ENCODE measurements around the gene ACOX1.

GRCh38 chr17:75950855-75951554 is 28.0 kb downstream of the ACOX1 start:
- no peak for TF ChIP-seq CTCF (tag by site-specific recombination; IDR thresholded peaks at IDR 0.05)
- TF ChIP-seq ZNF707 (tag by site-specific recombination; IDR thresholded peaks at IDR 0.05) = no peak
- TF ChIP-seq, protein P1, sequence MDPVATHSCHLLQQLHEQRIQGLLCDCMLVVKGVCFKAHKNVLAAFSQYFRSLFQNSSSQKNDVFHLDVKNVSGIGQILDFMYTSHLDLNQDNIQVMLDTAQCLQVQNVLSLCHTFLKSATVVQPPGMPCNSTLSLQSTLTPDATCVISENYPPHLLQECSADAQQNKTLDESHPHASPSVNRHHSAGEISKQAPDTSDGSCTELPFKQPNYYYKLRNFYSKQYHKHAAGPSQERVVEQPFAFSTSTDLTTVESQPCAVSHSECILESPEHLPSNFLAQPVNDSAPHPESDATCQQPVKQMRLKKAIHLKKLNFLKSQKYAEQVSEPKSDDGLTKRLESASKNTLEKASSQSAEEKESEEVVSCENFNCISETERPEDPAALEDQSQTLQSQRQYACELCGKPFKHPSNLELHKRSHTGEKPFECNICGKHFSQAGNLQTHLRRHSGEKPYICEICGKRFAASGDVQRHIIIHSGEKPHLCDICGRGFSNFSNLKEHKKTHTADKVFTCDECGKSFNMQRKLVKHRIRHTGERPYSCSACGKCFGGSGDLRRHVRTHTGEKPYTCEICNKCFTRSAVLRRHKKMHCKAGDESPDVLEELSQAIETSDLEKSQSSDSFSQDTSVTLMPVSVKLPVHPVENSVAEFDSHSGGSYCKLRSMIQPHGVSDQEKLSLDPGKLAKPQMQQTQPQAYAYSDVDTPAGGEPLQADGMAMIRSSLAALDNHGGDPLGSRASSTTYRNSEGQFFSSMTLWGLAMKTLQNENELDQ (tag by site-specific recombination; IDR thresholded peaks at IDR 0.05; ENCODE audit: low read depth) = no peak
- TF ChIP-seq ZNF211 (tag by site-specific recombination; IDR thresholded peaks at IDR 0.05; ENCODE audit: low read depth) = no peak
- no peak for TF ChIP-seq OSR2 (tag by site-specific recombination; IDR thresholded peaks at IDR 0.05)
- TF ChIP-seq OVOL3 (tag by site-specific recombination; IDR thresholded peaks at IDR 0.05) = no peak
- no peak for TF ChIP-seq SALL2 (tag by site-specific recombination; IDR thresholded peaks at IDR 0.05; ENCODE audit: borderline replicate concordance)
- no peak for TF ChIP-seq ZNF155 (tag by site-specific recombination; IDR thresholded peaks at IDR 0.05)

Measured in HEK293 (cell line).